Common myeloid progenitor, CD34-positive (primary cell): Measurements from ENCODE around the gene MRPS5.

Source experiments
- CTCF ChIA-PET: fragments of 350-600 bp; sonication (Branson Sonifier 250); formaldehyde crosslinking; loops from one replicate; lab custom pipeline; 2021; ENCODE audit warnings: antibody characterized with exemption; lab: Charles Lee
- POLR2A ChIA-PET: fragments of 350-600 bp; sonication (Branson Sonifier 250); formaldehyde crosslinking; loops from one replicate; lab custom pipeline; 2021; ENCODE audit warnings: antibody characterized with exemption; lab: Charles Lee
- DNase-seq, 3 donors: peaks; one replicate each; pipeline versions ENCODE4 v3.0.0 to v3.0.0-alpha.2; 2013
- H3K27ac ChIP-seq, 2 experiments: 1 replicate in 1 of 2; 2 replicates in 1 of 2; pipeline ENCODE4 v1.7.0; 2013; ENCODE audit warnings: inconsistent platforms in 2 of 2, low read length in 2 of 2, mild to moderate bottlenecking in 2 of 2, low read depth in 1 of 2, moderate library complexity in 1 of 2; ENCODE audit not compliant: severe bottlenecking in 2 of 2, insufficient read depth in 1 of 2, poor library complexity in 1 of 2
- H3K27me3 ChIP-seq, 5 experiments: replicated peaks in 2 of 5; 1 replicate in 3 of 5; 2 replicates in 2 of 5; pipeline versions ENCODE4 v1.6.1 to v1.7.0; 2013; ENCODE audit warnings: low read length in 4 of 5, mild to moderate bottlenecking in 2 of 5, moderate library complexity in 2 of 5, inconsistent platforms in 1 of 5; ENCODE audit not compliant: insufficient read depth in 5 of 5, control insufficient read depth in 4 of 5
- H3K36me3 ChIP-seq, 4 experiments: 1 replicate in 2 of 4; 2 replicates in 2 of 4; pipeline versions ENCODE4 v1.6.1 to v1.7.0; 2013; ENCODE audit warnings: low read length in 3 of 4, control low read depth in 1 of 4, mild to moderate bottlenecking in 1 of 4; ENCODE audit not compliant: control insufficient read depth in 4 of 4, insufficient read depth in 4 of 4
- H3K4me1 ChIP-seq, 4 experiments: 1 replicate in 3 of 4; 2 replicates in 1 of 4; pipeline versions ENCODE4 v1.6.1 to v1.7.1; 2013; ENCODE audit warnings: low read length in 3 of 4, mild to moderate bottlenecking in 3 of 4, control low read depth in 1 of 4, inconsistent platforms in 1 of 4, moderate library complexity in 1 of 4; ENCODE audit not compliant: control insufficient read depth in 4 of 4, insufficient read depth in 4 of 4; ENCODE audit errors: control extremely low read depth in 1 of 4
- H3K4me3 ChIP-seq, 7 experiments: 1 replicate in 4 of 7; 2 replicates in 3 of 7; pipeline versions ENCODE4 v1.5.1 to v1.7.0; 2013; ENCODE audit warnings: mild to moderate bottlenecking in 7 of 7, low read length in 6 of 7, moderate library complexity in 6 of 7, inconsistent platforms in 2 of 7, low read depth in 2 of 7, control low read depth in 1 of 7; ENCODE audit not compliant: insufficient read depth in 4 of 7, control insufficient read depth in 1 of 7; ENCODE audit errors: extremely low read depth in 1 of 7
- H3K9me3 ChIP-seq, 5 experiments: 1 replicate in 4 of 5; 2 replicates in 1 of 5; pipeline versions ENCODE4 v1.6.1 to v1.7.1; 2013; ENCODE audit warnings: low read length in 4 of 5, mild to moderate bottlenecking in 2 of 5, inconsistent platforms in 1 of 5, low read depth in 1 of 5, moderate library complexity in 1 of 5; ENCODE audit not compliant: control insufficient read depth in 4 of 5, insufficient read depth in 2 of 5; ENCODE audit errors: control extremely low read depth in 1 of 5
- WGBS: methylation state at CpG from one replicate; pipeline ENCODE4 v1.1.5; 2013; ENCODE audit not compliant: insufficient coverage; 5-methylcytosine and 5-hydroxymethylcytosine counted together

Gene MRPS5

DNA sequence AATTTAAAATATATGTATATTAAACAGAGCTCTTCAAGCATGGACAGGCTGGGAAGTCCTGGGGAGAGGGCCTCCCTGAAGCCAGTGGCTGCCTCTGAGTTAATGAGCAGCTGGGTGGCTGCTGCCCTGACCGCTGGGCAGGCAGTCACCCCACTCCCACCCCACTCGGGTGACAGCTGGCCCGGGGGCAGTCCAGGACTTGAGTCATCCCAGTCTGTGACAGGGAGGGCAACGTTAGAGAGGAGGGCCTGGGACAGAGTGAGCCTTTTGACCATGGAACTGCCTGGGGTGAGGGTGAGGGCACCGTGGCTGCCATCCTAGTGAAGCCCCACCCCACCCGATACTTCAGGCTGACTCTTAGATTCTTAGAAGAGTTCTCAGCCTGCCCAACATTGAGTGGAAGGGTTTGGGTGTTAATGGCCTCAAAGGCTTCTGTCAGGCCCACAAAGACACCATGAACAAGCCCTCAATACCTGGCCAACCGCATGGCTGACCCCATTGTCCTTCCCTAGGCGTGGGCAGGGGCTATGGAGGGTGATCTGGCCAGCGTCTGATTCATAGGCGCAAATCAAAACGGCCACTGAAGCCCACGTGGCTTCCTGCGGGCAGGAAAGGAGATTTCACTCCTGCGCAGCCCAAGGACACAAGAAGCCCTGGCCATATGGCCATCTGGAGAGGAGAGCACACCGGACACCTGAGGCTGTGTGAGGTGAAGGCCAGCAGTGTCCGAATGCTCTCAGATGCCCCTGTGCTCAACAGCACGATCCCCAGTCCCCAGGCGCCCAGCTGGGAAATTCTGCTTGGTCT, 47.5 kb downstream of the MRPS5 start:
- Histone ChIP-seq H3K27me3 (peaks cover 0 to 11% (median 3%) of the 10 kb centered on the region in 5 experiments), H3K4me3 (peak overlapping the region in 2 of 7 experiments; percentile 2 to 45), H3K4me1 (peaks cover 0 to 38% (median 33%) of the 10 kb centered on the region in 4 experiments), H3K27ac (no peak overlapping the region), H3K9me3 (no peaks in the 10 kb centered on the region), H3K36me3 (no peaks in the 10 kb centered on the region)
- DNase-seq: no peak
- 91% methylated on average over 15 of the region's 18 CpGs for WGBS
- ChIA-PET CTCF (interaction anchor here (0.8 to 7.6 kb wide), 9 partner anchors 8 to 52 kb away, joined by 3 to 46 read pairs (median 3); partner anchors contain the start of gene MRPS5), POLR2A (no interaction called here)

DNA sequence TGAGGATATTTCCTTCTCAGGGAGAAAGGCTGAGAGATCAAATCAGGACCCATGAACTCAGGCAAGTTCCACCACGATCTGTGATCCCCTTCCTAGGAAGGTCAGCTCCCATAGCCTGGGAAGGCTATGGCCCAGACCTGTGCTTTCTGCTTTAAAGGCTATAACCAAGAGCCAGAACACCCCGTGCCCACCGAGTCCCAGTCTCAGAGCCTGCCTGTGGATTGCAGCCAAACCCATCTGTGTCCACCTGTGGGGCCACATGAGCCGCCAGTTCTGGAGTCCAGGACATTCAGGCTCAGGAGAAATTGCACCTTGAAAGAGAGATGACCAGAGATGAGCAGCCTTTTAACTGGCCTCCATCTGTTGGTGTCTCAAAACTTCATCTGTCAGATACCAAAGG, 49.2 kb downstream of the MRPS5 start:
- Histone ChIP-seq H3K4me1 (peaks cover 0 to 38% (median 33%) of the 10 kb centered on the region in 4 experiments), H3K27me3 (peaks cover 0 to 5% (median 0%) of the 10 kb centered on the region in 5 experiments), H3K4me3 (no peak overlapping the region), H3K27ac (no peak overlapping the region), H3K9me3 (no peaks in the 10 kb centered on the region), H3K36me3 (no peaks in the 10 kb centered on the region)
- CTCF ChIA-PET: interaction anchor here (1.1 to 7.6 kb wide), 5 partner anchors 9 to 50 kb away, joined by 3 to 46 read pairs (median 5); no protein-coding TSS in a partner anchor
- POLR2A ChIA-PET: no interaction called here
- no peak for DNase-seq
- 93% methylated on average over 4 of the region's 4 CpGs for WGBS

GRCh38 chr2:95071856-95072255, 49.8 kb downstream of the MRPS5 start:
- no peak for DNase-seq
- Histone ChIP-seq H3K4me1 (peaks cover 0 to 33% (median 29%) of the 10 kb centered on the region in 4 experiments), H3K27ac (no peak overlapping the region), H3K4me3 (no peak overlapping the region), H3K27me3 (no peaks in the 10 kb centered on the region), H3K9me3 (no peaks in the 10 kb centered on the region), H3K36me3 (no peaks in the 10 kb centered on the region)
- POLR2A ChIA-PET: no interaction called here
- WGBS: 94% methylated on average over 3 of the region's 4 CpGs
- CTCF ChIA-PET: interaction anchor here (1.0 to 2.2 kb wide), 2 partner anchors 19 to 44 kb away, joined by 3 to 9 read pairs; no protein-coding TSS in a partner anchor

- H3K27ac ChIP-seq: no peak overlapping the region
- H3K4me1 ChIP-seq: peaks cover 0 to 10% (median 8%) of the 10 kb centered on the region in 4 experiments
- no peaks in the 10 kb centered on the region for H3K9me3 ChIP-seq
- WGBS: 95% methylated on average over 5 of the region's 9 CpGs
- H3K36me3 ChIP-seq: no peaks in the 10 kb centered on the region
- H3K27me3 ChIP-seq: no peaks in the 10 kb centered on the region
- POLR2A ChIA-PET: no interaction called here
- H3K4me3 ChIP-seq: no peak overlapping the region
- CTCF ChIA-PET: no interaction called here
- DNase-seq: no peak
Measured at GRCh38 chr2:95069465-95069864, 52.1 kb downstream of the MRPS5 start.

GRCh38 chr2:95068256-95068655, 53.4 kb downstream of the MRPS5 start:
- no peaks in the 10 kb centered on the region for H3K9me3 ChIP-seq
- ChIA-PET CTCF (interaction anchor here (0.8 to 1.0 kb wide), 3 partner anchors 9 to 13 kb away, joined by 3 to 4 read pairs (median 3); no protein-coding TSS in a partner anchor), POLR2A (no interaction called here)
- no peaks in the 10 kb centered on the region for H3K4me1 ChIP-seq
- H3K27me3 ChIP-seq: no peaks in the 10 kb centered on the region
- no peaks in the 10 kb centered on the region for H3K36me3 ChIP-seq
- no peak for DNase-seq
- H3K27ac ChIP-seq: no peak overlapping the region
- WGBS: no CpG with 5 or more reads among the region's 2 CpGs
- no peak overlapping the region for H3K4me3 ChIP-seq

DNA sequence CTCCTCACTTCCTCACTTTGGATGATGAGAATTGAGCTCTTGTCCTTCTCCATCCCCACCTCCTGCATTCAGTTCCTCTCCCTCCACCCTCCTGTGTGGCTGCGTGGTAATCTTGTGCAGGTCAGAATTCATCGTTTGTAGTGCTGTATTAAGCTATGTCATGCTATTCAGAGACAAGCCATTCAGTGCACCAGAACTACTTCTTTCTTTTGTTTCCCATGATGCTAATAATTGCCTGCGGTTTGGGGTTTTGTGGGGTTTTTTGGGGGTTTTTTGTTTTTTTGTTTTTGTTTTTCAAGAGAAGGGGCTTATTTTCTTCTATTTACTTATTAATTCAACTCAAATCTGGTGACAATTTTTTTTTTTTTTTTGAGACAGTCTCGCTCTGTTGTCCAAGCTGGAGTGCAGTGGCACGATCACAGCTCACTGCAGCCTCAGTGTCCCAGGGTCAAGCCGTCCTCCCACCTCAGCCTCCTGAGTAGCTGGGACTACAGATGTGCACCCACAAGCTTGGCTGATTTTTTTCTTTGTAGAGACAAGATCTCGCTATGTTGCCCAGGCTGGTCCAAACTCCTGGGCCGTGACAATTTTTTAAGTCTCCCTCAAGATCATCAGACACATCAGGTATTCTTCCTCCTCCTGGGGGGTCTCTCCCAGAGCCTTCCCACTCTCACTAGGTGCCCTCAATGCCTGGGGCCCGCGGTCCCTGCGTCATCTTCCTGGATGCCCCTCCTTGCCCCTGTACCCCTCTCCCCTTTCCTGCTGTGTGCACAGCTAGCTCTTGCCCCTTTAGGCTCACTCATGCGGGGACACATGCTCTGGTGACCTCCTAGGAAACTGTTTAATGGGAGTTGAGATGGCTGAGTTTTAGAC, 58.3 kb downstream of the MRPS5 start:
- POLR2A ChIA-PET: no interaction called here
- no peak for DNase-seq
- WGBS: 100% methylated on average over 7 of the region's 12 CpGs
- CTCF ChIA-PET: interaction anchor here (1.5 to 3.8 kb wide), 4 partner anchors 10 to 58 kb away, joined by 4 to 21 read pairs (median 8); partner anchors contain the start of gene MRPS5
- Histone ChIP-seq H3K9me3 (no peaks in the 10 kb centered on the region), H3K4me1 (no peaks in the 10 kb centered on the region), H3K27me3 (no peaks in the 10 kb centered on the region), H3K4me3 (no peak overlapping the region), H3K27ac (no peak overlapping the region), H3K36me3 (no peaks in the 10 kb centered on the region)
